Fibroblast of the aortic adventitia (primary cell): ENCODE measurements around the gene ACY1. TPM values are rescaled to one million over a fixed set of nuclear protein-coding genes. Genes with fewer than 3 reads are reported as not detected.

Experiments
- DNase-seq: peaks from one replicate; pipeline ENCODE4 v3.0.0-alpha.2; 2010; ENCODE audit warnings: low read depth
- H3K4me3 ChIP-seq: 2 replicates; pipeline ENCODE4 v1.5.1; 2011; ENCODE audit warnings: low read depth, mild to moderate bottlenecking, control low read depth, low read length, moderate library complexity
- total RNA-seq: library from RNA; depleted of rRNA; stranded (reverse); fragments of >200 nt; gene quantifications from 2 replicates; pipeline ENCODE4 v1.2.3, GENCODE V29; 2012; ENCODE audit warnings: low replicate concordance
- TF ChIP-seq, protein P1 (sequence below): IDR thresholded peaks from 2 replicates; pipeline ENCODE4 v1.5.1; 2011; ENCODE audit warnings: mild to moderate bottlenecking, low read length, control low read depth, inconsistent platforms; ENCODE audit not compliant: insufficient read depth

Gene ACY1
- total RNA-seq, result 26.7 and 28.7 TPM in 2 replicates

- H3K4me3 ChIP-seq, result peak within 1 kb of the TSS; percentile 62
- TF ChIP-seq, protein P1, sequence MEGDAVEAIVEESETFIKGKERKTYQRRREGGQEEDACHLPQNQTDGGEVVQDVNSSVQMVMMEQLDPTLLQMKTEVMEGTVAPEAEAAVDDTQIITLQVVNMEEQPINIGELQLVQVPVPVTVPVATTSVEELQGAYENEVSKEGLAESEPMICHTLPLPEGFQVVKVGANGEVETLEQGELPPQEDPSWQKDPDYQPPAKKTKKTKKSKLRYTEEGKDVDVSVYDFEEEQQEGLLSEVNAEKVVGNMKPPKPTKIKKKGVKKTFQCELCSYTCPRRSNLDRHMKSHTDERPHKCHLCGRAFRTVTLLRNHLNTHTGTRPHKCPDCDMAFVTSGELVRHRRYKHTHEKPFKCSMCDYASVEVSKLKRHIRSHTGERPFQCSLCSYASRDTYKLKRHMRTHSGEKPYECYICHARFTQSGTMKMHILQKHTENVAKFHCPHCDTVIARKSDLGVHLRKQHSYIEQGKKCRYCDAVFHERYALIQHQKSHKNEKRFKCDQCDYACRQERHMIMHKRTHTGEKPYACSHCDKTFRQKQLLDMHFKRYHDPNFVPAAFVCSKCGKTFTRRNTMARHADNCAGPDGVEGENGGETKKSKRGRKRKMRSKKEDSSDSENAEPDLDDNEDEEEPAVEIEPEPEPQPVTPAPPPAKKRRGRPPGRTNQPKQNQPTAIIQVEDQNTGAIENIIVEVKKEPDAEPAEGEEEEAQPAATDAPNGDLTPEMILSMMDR, result no peak
- DNase-seq, result peak; percentile 76
Measured at GRCh38 chr3:51982838-51983577, at the start of gene ACY1. ACY1 (plus strand) TSS chr3:51983535; CDS start chr3:51984065, 530 bp downstream.

- TF ChIP-seq, protein P1, result no peak
Measured at GRCh38 chr3:51934139-51934850, 49.0 kb upstream of the ACY1 start.

DNA sequence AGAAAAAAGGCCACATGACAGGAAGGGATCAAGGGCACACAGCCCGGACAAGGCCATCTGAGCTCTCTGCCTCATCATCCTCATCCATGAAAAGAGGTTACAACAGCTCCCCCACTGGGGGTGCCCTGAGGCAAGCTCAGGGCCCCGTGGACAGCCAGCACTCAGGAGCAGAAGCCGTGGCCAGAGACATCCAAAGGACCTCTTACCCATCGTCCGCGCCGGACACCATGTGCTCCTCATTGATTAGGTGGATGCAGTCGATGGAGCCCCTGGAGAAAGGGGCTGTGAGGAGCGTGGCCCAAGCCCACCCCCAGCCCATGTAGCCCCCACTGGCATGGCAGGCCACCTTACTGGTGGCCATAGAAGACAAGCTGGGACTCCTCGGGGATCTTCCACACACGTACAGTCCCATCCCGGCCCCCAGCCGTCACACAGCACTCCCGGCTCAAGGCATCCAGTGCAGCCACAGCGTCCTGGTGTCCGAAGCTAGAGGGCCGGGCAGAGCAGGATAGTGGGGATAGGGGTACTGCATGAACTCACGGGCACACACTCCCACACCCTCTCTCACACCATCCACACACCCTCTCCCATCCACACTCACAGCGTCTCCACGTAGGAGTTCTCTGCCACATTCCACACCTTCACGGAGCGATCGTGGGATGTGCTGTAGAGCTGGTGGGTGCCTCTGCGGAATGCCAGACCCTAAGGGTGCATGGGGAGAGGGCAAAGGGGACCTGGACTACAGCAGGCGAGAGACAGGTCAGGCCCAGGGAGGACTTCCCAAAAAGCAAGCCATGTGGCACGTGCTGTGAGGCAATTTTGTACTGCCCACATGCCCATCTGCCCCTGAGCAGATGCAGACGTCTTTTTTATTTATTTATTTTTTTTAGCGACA is 48.1 kb upstream of the ACY1 start:
- no peak for DNase-seq
- TF ChIP-seq, protein P1, result no peak
- H3K4me3 ChIP-seq, result no peak overlapping the region

More at GRCh38 chr3:51934139-51934850, 49.0 kb upstream of the ACY1 start:
- H3K4me3 ChIP-seq, result no peak overlapping the region
- DNase-seq, result no peak

DNA sequence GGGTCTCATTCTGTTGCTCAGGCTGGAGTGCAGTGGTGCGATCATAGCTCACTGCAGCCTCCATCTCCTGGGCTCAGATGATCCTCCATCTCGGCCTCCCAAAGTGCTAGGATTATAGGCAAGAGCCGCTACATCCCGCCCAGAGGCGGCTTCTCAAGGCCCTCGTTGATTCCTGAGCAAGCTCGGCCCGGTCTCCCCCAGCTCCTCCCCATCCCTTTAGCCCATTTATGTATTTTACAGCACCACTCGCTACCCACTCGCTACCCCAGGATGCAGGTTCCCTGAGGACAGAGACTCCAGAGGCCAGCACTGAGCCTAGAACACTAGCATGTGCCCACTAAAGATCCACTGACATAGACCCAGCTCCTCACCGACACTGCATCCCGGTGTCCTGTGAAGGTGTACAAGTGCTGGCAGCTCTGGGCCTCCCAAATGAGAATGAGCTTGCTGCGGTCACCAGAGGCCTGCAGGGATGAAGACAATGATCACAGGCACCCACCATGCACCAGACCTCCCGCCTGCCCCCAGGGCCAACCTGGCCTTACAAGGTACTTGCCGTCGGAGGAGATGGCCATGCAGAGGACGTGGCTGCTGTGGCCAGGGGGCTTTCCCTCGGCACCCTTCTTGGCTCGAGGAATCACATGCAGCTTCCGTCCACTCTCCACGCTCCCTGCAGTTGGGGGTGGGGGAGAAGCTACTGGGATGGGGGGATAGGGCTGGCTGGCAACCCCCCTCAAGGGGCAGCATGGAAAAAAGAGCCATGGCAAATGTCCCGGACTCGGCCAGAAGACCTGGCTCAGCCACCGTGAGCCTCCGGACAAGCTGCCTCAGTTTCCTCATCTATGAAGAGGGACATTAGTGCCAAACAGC is 47.2 kb upstream of the ACY1 start:
- DNase-seq, result no peak
- TF ChIP-seq, protein P1, result no peak
- H3K4me3 ChIP-seq, result no peak overlapping the region

- no peak for DNase-seq
- TF ChIP-seq, protein P1, result no peak
- no peak overlapping the region for H3K4me3 ChIP-seq
Measured at GRCh38 chr3:51937014-51937413, 46.3 kb upstream of the ACY1 start.
